Rectal smooth muscle tissue (tissue), 1 donor: Measurements from ENCODE around the gene LRRIQ3.

ENCODE experiments used
- H3K27ac ChIP-seq: one replicate; pipeline ENCODE4 v1.7.0; 2013; ENCODE audit warnings: low read depth, low read length, inconsistent platforms
- H3K27me3 ChIP-seq: one replicate; pipeline ENCODE4 v1.7.0; 2013; ENCODE audit warnings: low read length; ENCODE audit not compliant: control insufficient read depth, insufficient read depth
- H3K36me3 ChIP-seq: one replicate; pipeline ENCODE4 v1.7.0; 2013; ENCODE audit warnings: low read length; ENCODE audit not compliant: control insufficient read depth, insufficient read depth
- H3K4me1 ChIP-seq: one replicate; pipeline ENCODE4 v1.7.0; 2013; ENCODE audit warnings: low read length; ENCODE audit not compliant: control insufficient read depth, insufficient read depth
- H3K4me3 ChIP-seq: one replicate; pipeline ENCODE4 v1.7.0; 2013; ENCODE audit warnings: low read length
- H3K9ac ChIP-seq: one replicate; pipeline ENCODE4 v1.7.0; 2013; ENCODE audit warnings: low read length

LRRIQ3 gene

DNA sequence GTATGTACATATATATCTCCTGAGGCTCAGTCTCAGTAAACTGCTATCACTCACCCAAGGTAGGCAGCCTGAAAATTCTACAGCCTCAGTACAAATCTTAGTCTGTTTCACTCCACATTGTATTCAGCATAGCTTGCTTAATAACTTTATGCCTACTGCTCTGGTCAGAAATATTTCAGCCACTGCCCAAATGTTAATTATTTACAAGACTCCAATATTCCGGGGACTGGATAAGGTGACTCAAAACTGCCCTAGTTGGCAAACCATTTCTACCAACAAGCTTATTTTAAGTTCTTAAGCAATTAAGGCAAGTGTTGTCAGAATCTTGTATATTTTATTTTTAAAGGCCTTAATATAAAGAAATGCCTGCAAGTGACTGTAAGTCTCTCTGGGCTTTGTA is 114.8 kb downstream of the LRRIQ3 start:
- Histone ChIP-seq H3K4me1 (no peaks in the 10 kb centered on the region), H3K4me3 (no peak overlapping the region), H3K9ac (no peak overlapping the region), H3K36me3 (no peaks in the 10 kb centered on the region), H3K27me3 (no peaks in the 10 kb centered on the region), H3K27ac (no peak overlapping the region)

DNA sequence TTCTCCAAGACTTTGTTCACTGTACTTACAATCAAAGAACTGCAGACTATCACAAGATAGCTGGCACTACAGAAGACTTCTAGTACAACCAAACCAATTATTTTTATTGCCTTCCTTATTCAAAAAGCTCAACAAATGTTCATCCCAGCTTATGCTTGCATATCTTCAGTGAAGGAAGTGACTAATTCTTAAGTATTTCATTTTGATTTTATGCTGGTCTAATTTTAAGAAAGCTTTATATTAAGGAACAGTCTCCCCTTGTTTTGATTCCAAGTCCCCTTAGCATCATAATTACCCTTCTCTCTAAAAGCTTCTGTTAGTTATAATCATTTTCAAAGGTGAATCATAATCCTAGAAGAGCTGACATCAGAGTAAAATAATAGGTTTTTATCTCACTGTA is 132.9 kb downstream of the LRRIQ3 start:
- Histone ChIP-seq H3K27me3 (no peaks in the 10 kb centered on the region), H3K9ac (no peak overlapping the region), H3K4me1 (no peaks in the 10 kb centered on the region), H3K36me3 (no peaks in the 10 kb centered on the region), H3K4me3 (no peak overlapping the region), H3K27ac (no peak overlapping the region)

DNA sequence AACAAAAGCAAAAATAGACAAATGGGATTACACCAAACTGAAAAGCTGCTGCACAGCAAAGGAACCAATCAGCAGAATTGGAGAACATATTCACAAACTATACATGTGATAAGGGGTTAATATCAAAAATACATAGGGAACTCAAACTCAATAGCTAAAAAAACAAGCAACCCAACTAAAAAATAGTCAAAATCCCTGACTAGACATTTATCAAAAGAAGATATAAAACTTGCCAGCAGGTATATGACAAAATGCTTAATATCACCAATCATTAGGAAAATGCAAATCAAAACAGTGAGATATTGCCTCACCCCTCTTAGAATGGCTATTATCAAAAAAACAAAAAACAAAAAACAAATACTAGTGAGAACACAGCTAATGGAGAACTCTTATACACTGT is 140.3 kb downstream of the LRRIQ3 start:
- H3K27ac ChIP-seq: no peak overlapping the region
- no peaks in the 10 kb centered on the region for H3K27me3 ChIP-seq
- H3K4me1 ChIP-seq: no peaks in the 10 kb centered on the region
- H3K36me3 ChIP-seq: no peaks in the 10 kb centered on the region
- no peak overlapping the region for H3K4me3 ChIP-seq
- H3K9ac ChIP-seq: no peak overlapping the region

DNA sequence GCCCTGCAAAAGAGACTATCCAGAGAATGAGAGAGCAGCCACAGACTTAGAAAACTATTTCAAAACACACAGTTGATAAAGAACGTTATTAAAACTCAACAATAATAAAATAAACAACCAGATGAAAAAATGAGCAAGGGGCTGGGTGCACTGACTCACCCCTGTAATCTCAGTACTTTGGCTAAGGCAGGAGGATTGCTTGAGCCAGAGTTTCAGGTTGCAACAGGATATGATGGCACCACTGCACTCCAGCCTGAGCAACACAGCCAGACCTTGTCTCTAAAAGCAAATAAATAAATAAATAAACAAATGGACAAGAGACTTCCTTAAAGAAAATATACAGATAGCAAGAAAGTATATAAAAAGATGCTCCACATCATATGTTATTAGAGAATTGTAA is 144.6 kb downstream of the LRRIQ3 start:
- no peaks in the 10 kb centered on the region for H3K36me3 ChIP-seq

DNA sequence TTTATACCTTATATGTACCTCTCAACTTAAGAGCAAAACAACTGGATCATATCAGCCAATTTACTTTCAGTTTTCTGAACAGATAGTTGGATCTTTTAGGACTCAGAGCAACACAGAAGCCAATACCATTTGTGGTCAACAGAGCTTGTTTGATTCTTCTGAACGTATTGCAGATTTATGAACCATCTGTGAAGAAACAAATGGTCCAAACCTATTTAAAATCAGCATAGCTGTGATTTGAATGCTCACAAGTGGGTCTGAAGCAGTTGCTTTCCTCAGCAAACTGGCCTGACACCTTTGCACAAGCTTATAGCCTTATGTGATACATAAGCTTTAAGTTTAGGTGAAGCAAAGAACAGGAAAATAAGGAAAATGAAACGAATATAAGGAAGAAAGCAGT is 147.6 kb downstream of the LRRIQ3 start:
- no peaks in the 10 kb centered on the region for H3K4me1 ChIP-seq
- H3K27me3 ChIP-seq: no peaks in the 10 kb centered on the region
- no peaks in the 10 kb centered on the region for H3K36me3 ChIP-seq
- H3K27ac ChIP-seq: no peak overlapping the region
- H3K4me3 ChIP-seq: no peak overlapping the region
- no peak overlapping the region for H3K9ac ChIP-seq

More for the DNA sequence above, 144.6 kb downstream of the LRRIQ3 start:
- no peaks in the 10 kb centered on the region for H3K27me3 ChIP-seq
- H3K27ac ChIP-seq: no peak overlapping the region
- H3K4me1 ChIP-seq: no peaks in the 10 kb centered on the region
- no peak overlapping the region for H3K4me3 ChIP-seq
- no peak overlapping the region for H3K9ac ChIP-seq

DNA sequence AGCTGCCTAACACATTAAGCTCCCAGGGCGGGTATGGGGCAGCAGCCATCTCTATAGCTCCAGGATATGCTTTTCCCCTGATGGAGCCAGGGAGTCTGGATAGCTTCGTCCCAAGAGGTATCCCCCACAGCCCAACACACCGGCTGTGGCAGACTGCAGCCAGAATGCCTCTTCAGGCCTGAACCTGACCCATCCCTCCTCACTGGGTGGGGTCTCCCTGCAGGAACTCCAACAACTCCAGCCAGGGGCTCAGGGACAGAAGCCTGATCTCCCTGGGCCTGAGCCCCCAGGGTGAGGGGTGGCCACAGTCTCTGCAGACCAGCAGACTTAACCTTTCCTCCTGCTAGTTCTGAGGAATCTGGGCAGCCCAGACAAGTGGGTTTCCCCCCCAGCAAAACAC is 159.9 kb downstream of the LRRIQ3 start:
- H3K27me3 ChIP-seq: no peaks in the 10 kb centered on the region
- no peaks in the 10 kb centered on the region for H3K36me3 ChIP-seq
- H3K9ac ChIP-seq: no peak overlapping the region
- H3K4me3 ChIP-seq: no peak overlapping the region
- no peaks in the 10 kb centered on the region for H3K4me1 ChIP-seq
- no peak overlapping the region for H3K27ac ChIP-seq

DNA sequence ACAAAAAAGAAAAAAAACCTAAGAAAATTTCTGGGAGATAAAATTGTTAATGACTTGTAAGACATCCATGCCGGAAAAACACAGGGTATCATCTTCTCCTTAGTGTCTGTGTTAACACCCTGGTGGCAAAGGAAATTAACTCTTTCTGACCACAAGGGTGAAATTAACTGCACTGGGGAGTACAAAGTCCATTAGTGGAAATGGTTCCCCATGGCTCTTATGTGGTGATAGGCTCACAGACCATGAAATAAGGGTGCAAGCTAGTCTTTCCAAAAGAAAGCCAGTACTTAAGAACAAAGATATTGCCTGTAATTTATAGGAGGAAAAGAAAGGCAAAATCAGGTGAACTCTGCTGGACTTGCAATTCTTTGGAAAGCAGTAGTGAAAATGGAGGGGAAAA is 185.4 kb downstream of the LRRIQ3 start:
- no peaks in the 10 kb centered on the region for H3K36me3 ChIP-seq
- H3K27ac ChIP-seq: no peak overlapping the region

DNA sequence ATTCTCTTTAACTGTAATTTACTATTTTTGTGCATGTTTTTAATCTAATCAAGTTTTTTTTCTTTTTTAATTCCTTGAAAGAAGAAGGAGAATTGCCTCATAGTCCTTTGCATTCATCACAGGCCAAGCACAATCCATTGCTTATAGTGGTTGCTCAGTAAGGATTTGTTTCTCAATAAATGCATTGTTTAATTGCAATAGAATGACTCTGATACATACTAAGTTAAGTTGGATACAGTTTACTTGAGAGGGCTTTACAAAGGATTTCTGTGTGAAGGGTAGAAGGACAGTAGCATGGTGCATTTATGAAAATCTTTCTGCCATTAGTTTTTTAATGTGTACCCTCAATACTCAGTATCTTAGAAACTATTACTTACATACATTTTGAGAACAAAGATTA is 186.2 kb downstream of the LRRIQ3 start:
- Histone ChIP-seq H3K4me1 (no peaks in the 10 kb centered on the region), H3K27ac (no peak overlapping the region), H3K4me3 (no peak overlapping the region), H3K27me3 (no peaks in the 10 kb centered on the region), H3K36me3 (no peaks in the 10 kb centered on the region), H3K9ac (no peak overlapping the region)

More for the DNA sequence above, 185.4 kb downstream of the LRRIQ3 start:
- Histone ChIP-seq H3K9ac (no peak overlapping the region), H3K27me3 (no peaks in the 10 kb centered on the region), H3K4me1 (no peaks in the 10 kb centered on the region), H3K4me3 (no peak overlapping the region)

DNA sequence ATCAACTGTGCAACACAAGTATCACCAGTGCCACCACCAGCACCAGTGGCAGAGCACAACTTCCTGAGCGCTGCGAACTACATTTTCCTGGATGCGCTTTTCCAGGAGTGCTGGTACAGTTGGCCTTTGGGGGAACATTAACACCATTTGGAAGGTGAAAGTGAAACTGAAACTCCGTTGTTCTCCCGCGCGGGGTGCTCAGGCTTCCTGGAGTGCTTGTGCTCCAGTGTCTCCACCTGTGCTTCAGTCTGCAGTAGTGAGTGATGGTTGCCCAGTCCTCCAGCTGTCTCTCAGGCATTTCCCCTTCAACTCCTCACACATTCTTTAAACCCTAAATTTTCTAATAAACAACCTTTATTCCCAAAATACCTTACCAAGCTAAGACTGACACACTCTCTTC is 187.8 kb downstream of the LRRIQ3 start:
- H3K4me1 ChIP-seq: no peaks in the 10 kb centered on the region
- no peak overlapping the region for H3K4me3 ChIP-seq
- no peaks in the 10 kb centered on the region for H3K36me3 ChIP-seq
- H3K9ac ChIP-seq: no peak overlapping the region
- H3K27me3 ChIP-seq: no peaks in the 10 kb centered on the region
- H3K27ac ChIP-seq: no peak overlapping the region

DNA sequence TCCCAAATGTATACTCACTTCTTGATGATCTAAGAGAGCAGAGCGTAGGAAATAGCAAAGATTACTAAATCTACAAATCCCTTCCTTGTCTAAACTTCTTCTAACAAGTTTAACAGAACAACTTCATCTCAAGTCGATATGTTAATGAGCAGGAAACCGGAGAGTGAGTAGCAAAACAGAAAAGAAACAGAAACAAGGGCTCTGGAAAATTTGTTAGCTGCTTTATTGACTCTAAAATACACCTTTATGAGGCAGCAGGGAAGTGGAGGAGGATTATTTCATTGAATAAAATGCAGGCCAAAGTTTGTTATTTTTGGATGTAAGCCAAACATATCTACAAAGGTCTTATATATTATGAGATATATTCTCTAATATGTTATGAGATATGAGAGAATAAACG is 192.4 kb downstream of the LRRIQ3 start:
- H3K27me3 ChIP-seq: no peaks in the 10 kb centered on the region
- H3K4me1 ChIP-seq: no peaks in the 10 kb centered on the region
- H3K9ac ChIP-seq: no peak overlapping the region
- no peak overlapping the region for H3K27ac ChIP-seq
- H3K36me3 ChIP-seq: no peaks in the 10 kb centered on the region
- H3K4me3 ChIP-seq: no peak overlapping the region

DNA sequence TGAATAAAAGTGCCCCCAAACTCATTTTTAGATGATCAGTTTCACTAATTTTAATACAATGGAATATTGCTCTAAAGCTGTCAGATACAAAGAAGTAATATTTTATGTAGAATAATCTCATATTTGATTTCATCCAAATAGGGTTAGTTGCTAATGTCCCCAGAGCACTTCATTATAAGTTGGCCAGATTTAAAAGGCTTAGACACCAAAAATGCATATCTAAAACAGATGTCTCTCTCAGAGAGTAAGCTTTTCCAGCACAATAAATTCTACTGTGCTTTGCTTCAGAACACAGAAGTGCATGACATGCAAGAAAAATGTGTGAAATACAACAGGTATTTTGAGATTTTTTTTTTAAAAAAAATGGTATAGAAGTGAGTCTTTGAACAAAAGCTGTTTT is 194.2 kb downstream of the LRRIQ3 start:
- H3K4me1 ChIP-seq: no peaks in the 10 kb centered on the region
- no peaks in the 10 kb centered on the region for H3K36me3 ChIP-seq
- H3K4me3 ChIP-seq: no peak overlapping the region
- H3K9ac ChIP-seq: no peak overlapping the region
- no peak overlapping the region for H3K27ac ChIP-seq
- H3K27me3 ChIP-seq: no peaks in the 10 kb centered on the region

DNA sequence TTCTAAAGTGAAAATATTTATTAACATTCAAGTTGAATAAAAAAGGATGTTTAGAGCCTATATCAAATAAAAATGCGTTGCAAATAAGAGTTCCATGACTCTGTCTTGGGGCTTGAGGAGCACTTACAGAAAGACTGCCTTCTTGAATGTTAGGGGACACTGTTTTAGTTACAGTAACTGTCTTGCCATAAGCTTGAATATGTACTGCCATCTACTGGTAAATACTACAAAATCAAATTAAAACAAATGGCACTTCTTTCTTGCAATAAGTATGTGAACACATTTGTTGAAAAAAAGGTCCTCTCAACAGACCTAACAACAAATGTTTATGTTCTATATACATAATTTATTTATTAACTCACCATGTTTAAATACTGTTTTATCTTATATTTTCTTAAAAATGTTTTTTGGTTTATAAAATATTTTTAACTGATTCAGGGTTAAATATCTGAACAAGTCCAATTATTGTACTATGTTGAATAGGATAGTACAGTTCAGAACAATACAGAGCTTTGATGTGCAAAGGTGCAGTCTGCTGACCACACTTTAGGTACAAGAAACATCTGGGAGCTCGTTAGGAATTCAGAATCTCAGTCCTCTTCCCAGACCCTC is 199.5 kb downstream of the LRRIQ3 start:
- Histone ChIP-seq H3K36me3 (no peaks in the 10 kb centered on the region), H3K27ac (no peak overlapping the region), H3K9ac (no peak overlapping the region), H3K4me3 (no peak overlapping the region), H3K27me3 (no peaks in the 10 kb centered on the region), H3K4me1 (no peaks in the 10 kb centered on the region)

DNA sequence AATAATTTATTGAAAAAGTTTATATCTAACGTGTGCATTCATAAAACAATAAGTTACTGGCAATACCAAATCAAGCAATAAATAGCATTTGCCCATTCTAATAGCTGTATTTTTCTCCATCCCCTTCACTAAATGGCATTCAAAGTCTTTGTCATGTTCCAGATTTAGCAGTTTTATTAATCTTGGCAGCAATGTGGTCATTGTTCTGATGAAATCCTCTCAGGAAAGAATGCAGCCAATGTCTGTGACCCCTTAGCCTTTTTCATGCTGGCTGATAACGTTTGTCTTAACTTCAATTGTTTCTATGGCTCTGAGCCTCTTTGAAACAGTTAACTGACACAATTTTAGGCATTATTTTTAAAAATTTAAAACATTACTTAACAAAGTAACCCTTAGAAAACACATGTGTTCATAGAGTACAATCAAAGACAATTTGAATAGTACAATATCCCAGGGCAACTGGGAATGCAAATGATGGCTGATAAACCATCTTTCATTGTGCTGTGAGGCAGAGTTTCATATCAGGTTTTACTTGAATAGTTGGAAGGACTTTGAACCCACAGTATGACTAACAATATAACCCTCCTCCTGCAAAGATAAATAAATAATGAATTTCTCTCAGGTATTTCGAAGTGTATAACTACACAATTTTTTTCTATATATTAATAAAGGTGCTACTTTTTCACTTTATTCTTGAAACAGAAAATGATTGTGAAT is 217.5 kb downstream of the LRRIQ3 start:
- Histone ChIP-seq H3K4me1 (no peaks in the 10 kb centered on the region), H3K4me3 (no peak overlapping the region), H3K27me3 (no peaks in the 10 kb centered on the region), H3K27ac (no peak overlapping the region), H3K9ac (no peak overlapping the region), H3K36me3 (no peaks in the 10 kb centered on the region)
